ENCODE measurements around the gene ZNF135. TPM values are rescaled to one million over a fixed set of nuclear protein-coding genes. Genes with fewer than 3 reads are reported as not detected.

Gene ZNF135
- polyA plus RNA-seq, 4 donors = 0.67 to 6.2 (median 1.4) TPM

GRCh38 chr19:58079792-58080191, 20.7 kb downstream of the ZNF135 start:
- H3K9me3 ChIP-seq (ENCODE audit: control insufficient read depth in 2 of 2, insufficient read depth in 1 of 2, low read depth in 1 of 2, low read length in 1 of 2) = peaks cover 0 to 85% of the 10 kb centered on the region in 2 donors
- 89 to 94% (median 92%) methylated on average over 10 of the region's 10 CpGs for WGBS, 3 donors
- H3K36me3 ChIP-seq (ENCODE audit: control insufficient read depth in 3 of 3, insufficient read depth in 2 of 3, low read depth in 1 of 3, low read length in 3 of 3) = peaks cover 0 to 13% (median 4%) of the 10 kb centered on the region in 3 donors
- H3K27ac ChIP-seq (ENCODE audit: low read depth in 1 of 3, low read length in 2 of 3) = no peak overlapping the region
- DNase-seq (no peak), FAIRE-seq (no peak)
- H3K27me3 ChIP-seq (ENCODE audit: control insufficient read depth in 3 of 3, insufficient read depth in 3 of 3, low read length in 3 of 3) = no peaks in the 10 kb centered on the region
- H3K4me3 ChIP-seq (ENCODE audit: low read depth in 1 of 3, low read length in 3 of 3) = no peak overlapping the region
- H3K4me1 ChIP-seq (ENCODE audit: control insufficient read depth in 3 of 3, insufficient read depth in 2 of 3, low read depth in 1 of 3, low read length in 2 of 3) = no peaks in the 10 kb centered on the region

DNA sequence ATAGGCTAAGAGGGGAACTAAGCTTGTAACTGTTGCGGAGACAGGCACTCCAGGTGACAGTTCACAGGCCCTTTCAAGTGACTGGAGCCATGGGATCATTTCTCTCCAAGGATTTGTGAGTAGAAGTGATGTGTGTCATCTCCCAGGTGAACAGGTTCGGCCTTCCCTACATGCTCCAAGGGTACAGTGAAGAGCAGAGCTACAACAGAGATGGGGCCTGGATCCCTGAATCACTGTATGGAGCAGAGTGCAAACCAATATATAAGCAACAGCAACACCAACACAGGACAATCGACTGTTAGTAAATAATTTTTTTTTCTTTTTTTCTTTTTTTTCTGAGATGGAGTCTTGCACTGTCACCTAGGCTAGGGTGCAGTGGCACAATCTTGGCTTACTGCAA, 23.9 kb downstream of the ZNF135 start:
- Histone ChIP-seq H3K36me3 (ENCODE audit: control insufficient read depth in 3 of 3, insufficient read depth in 2 of 3, low read depth in 1 of 3, low read length in 3 of 3) (peaks cover 0 to 45% (median 4%) of the 10 kb centered on the region in 3 donors), H3K27ac (ENCODE audit: low read depth in 1 of 3, low read length in 2 of 3) (no peak overlapping the region), H3K9me3 (ENCODE audit: control insufficient read depth in 2 of 2, insufficient read depth in 1 of 2, low read depth in 1 of 2, low read length in 1 of 2) (peaks cover 4 to 93% of the 10 kb centered on the region in 2 donors), H3K27me3 (ENCODE audit: control insufficient read depth in 3 of 3, insufficient read depth in 3 of 3, low read length in 3 of 3) (no peaks in the 10 kb centered on the region), H3K4me3 (ENCODE audit: low read depth in 1 of 3, low read length in 3 of 3) (no peak overlapping the region), H3K4me1 (ENCODE audit: control insufficient read depth in 3 of 3, insufficient read depth in 2 of 3, low read depth in 1 of 3, low read length in 2 of 3) (no peaks in the 10 kb centered on the region)
- FAIRE-seq (no peak), DNase-seq (no peak)
- WGBS, 3 donors = 94 to 97% (median 97%) methylated on average over 3 of the region's 3 CpGs

DNA sequence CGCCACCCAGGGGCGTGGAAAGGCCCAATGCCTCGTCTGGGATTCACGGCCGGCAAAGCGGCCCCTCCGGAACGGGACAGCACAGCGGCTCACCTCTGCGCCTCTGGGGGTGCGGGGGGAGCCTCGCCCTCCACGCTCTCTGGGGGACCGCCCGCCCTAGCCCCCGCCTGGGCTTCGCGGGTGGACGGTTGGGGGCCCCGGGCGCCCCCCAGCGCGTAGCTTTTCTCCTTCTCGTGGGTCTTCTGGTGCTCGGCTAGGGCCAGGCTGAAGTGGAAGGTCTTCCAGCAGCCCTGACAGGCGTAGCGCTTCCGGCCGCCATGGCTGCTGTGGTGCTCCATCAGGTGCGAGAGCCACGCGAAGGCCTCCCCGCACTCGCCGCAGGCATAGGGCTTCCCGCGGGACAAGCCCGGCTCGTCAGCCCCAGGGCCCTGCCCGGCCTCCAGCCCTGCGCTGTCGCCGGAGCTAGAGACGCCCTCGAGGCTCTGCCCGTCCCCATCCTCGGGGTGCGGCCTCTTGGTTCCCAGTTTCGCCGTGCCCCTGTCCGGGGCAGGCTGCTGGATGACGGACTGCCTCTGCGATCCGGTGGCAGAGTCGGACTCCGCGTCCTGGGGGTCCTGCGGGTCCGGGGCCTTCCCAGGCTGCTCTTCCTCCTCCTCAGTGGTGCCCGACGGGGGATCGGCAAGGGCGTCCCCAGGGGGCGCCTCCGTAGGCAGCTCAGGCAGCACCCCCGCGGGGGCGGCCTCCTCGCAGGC, 25.7 kb downstream of the ZNF135 start:
- peaks cover 6 to 94% of the 10 kb centered on the region in 2 donors for H3K9me3 ChIP-seq (ENCODE audit: control insufficient read depth in 2 of 2, insufficient read depth in 1 of 2, low read depth in 1 of 2, low read length in 1 of 2)

DNA sequence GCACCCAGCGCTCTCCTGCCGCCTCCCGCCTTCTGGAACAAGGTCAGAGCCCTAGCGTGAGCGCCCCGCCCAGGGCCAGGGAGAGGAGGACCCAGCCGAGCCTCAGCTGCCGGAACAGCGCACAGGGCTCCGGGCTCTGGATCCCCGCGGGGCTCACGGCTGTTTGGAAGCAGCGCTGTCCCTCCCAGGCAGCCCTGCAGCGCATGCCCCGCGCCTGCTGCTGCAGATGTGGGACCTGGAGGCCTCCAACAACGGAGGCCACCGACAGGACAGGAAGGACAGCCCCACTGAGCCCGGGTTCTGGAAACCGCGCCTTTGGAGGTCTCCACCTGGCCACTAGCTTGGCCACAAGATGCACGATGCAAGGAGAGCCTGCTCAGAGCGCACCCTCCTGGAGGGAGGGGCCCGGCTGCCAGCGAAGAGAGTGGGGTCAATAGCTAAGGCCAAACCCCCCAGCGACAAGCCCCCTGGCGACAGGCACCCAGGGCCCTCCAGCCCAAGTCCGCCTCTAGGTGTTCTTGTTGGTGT, 26.3 kb downstream of the ZNF135 start:
- DNase-seq = no peak
- 92 to 97% (median 95%) methylated on average over 27 to 29 of the region's 29 CpGs for WGBS, 3 donors
- H3K4me1 ChIP-seq (ENCODE audit: control insufficient read depth in 3 of 3, insufficient read depth in 2 of 3, low read depth in 1 of 3, low read length in 2 of 3) = no peaks in the 10 kb centered on the region
- no peaks in the 10 kb centered on the region for H3K27me3 ChIP-seq (ENCODE audit: control insufficient read depth in 3 of 3, insufficient read depth in 3 of 3, low read length in 3 of 3)
- H3K36me3 ChIP-seq (ENCODE audit: control insufficient read depth in 3 of 3, insufficient read depth in 2 of 3, low read depth in 1 of 3, low read length in 3 of 3) = peaks cover 0 to 61% (median 4%) of the 10 kb centered on the region in 3 donors
- H3K27ac ChIP-seq (ENCODE audit: low read depth in 1 of 3, low read length in 2 of 3) = no peak overlapping the region
- no peak overlapping the region for H3K4me3 ChIP-seq (ENCODE audit: low read depth in 1 of 3, low read length in 3 of 3)
- H3K9me3 ChIP-seq (ENCODE audit: control insufficient read depth in 2 of 2, insufficient read depth in 1 of 2, low read depth in 1 of 2, low read length in 1 of 2) = peaks cover 7 to 94% of the 10 kb centered on the region in 2 donors
- FAIRE-seq = no peak

More for the DNA sequence above, 25.7 kb downstream of the ZNF135 start:
- FAIRE-seq = no peak
- Histone ChIP-seq H3K4me3 (ENCODE audit: low read depth in 1 of 3, low read length in 3 of 3) (no peak overlapping the region), H3K36me3 (ENCODE audit: control insufficient read depth in 3 of 3, insufficient read depth in 2 of 3, low read depth in 1 of 3, low read length in 3 of 3) (peaks cover 0 to 55% (median 4%) of the 10 kb centered on the region in 3 donors), H3K4me1 (ENCODE audit: control insufficient read depth in 3 of 3, insufficient read depth in 2 of 3, low read depth in 1 of 3, low read length in 2 of 3) (no peaks in the 10 kb centered on the region), H3K27ac (ENCODE audit: low read depth in 1 of 3, low read length in 2 of 3) (no peak overlapping the region), H3K27me3 (ENCODE audit: control insufficient read depth in 3 of 3, insufficient read depth in 3 of 3, low read length in 3 of 3) (no peaks in the 10 kb centered on the region)
- DNase-seq = no peak
- 97 to 98% (median 97%) methylated on average over 55 to 69 of the region's 69 CpGs for WGBS, 3 donors

- H3K36me3 ChIP-seq (ENCODE audit: control insufficient read depth in 3 of 3, insufficient read depth in 2 of 3, low read depth in 1 of 3, low read length in 3 of 3) = peaks cover 0 to 67% (median 4%) of the 10 kb centered on the region in 3 donors
- FAIRE-seq (no peak), DNase-seq (no peak)
- H3K4me1 ChIP-seq (ENCODE audit: control insufficient read depth in 3 of 3, insufficient read depth in 2 of 3, low read depth in 1 of 3, low read length in 2 of 3) = no peaks in the 10 kb centered on the region
- WGBS, 3 donors = 94 to 96% (median 95%) methylated on average over 20 to 23 of the region's 23 CpGs
- no peak overlapping the region for H3K4me3 ChIP-seq (ENCODE audit: low read depth in 1 of 3, low read length in 3 of 3)
- peaks cover 9 to 95% of the 10 kb centered on the region in 2 donors for H3K9me3 ChIP-seq (ENCODE audit: control insufficient read depth in 2 of 2, insufficient read depth in 1 of 2, low read depth in 1 of 2, low read length in 1 of 2)
- no peaks in the 10 kb centered on the region for H3K27me3 ChIP-seq (ENCODE audit: control insufficient read depth in 3 of 3, insufficient read depth in 3 of 3, low read length in 3 of 3)
- no peak overlapping the region for H3K27ac ChIP-seq (ENCODE audit: low read depth in 1 of 3, low read length in 2 of 3)
Observed at GRCh38 chr19:58086825-58087710, 28.0 kb downstream of the ZNF135 start.

DNA sequence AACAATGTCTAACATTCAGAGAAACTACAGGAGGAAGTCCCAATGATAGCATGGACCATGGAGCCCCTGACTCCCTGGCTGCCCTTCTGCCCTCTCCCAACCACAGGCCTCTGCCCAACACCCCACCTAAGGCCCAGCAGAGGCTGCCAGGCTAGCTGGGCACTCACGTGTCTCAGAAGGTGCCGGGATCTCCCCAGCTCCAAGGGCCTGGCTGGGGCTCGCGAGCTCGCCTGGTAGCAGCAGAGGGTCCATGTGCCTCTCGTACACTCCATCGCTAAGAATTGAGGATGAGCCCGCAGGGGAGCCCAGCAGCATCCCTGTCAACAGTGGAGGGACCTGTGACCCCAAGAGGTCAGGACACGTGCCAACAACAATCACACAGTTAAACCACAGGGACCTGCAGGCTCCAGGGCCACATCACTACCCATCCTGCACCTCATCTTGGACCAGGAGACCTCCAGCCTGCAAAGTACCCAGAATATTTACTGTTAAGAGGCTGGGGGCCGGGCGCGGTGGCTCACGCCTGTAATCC, 29.5 kb downstream of the ZNF135 start:
- FAIRE-seq = no peak
- no peak overlapping the region for H3K27ac ChIP-seq (ENCODE audit: low read depth in 1 of 3, low read length in 2 of 3)
- peaks cover 11 to 89% of the 10 kb centered on the region in 2 donors for H3K9me3 ChIP-seq (ENCODE audit: control insufficient read depth in 2 of 2, insufficient read depth in 1 of 2, low read depth in 1 of 2, low read length in 1 of 2)
- no peaks in the 10 kb centered on the region for H3K4me1 ChIP-seq (ENCODE audit: control insufficient read depth in 3 of 3, insufficient read depth in 2 of 3, low read depth in 1 of 3, low read length in 2 of 3)
- DNase-seq = no peak
- 97 to 98% (median 98%) methylated on average over 12 to 13 of the region's 13 CpGs for WGBS, 3 donors
- H3K4me3 ChIP-seq (ENCODE audit: low read depth in 1 of 3, low read length in 3 of 3) = no peak overlapping the region
- H3K36me3 ChIP-seq (ENCODE audit: control insufficient read depth in 3 of 3, insufficient read depth in 2 of 3, low read depth in 1 of 3, low read length in 3 of 3) = peaks cover 0 to 72% (median 4%) of the 10 kb centered on the region in 3 donors
- H3K27me3 ChIP-seq (ENCODE audit: control insufficient read depth in 3 of 3, insufficient read depth in 3 of 3, low read length in 3 of 3) = no peaks in the 10 kb centered on the region

GRCh38 chr19:58089846-58090245, 30.8 kb downstream of the ZNF135 start:
- H3K27me3 ChIP-seq (ENCODE audit: control insufficient read depth in 3 of 3, insufficient read depth in 3 of 3, low read length in 3 of 3) = no peaks in the 10 kb centered on the region
- no peaks in the 10 kb centered on the region for H3K4me1 ChIP-seq (ENCODE audit: control insufficient read depth in 3 of 3, insufficient read depth in 2 of 3, low read depth in 1 of 3, low read length in 2 of 3)
- FAIRE-seq (no peak), DNase-seq (no peak)
- no peak overlapping the region for H3K27ac ChIP-seq (ENCODE audit: low read depth in 1 of 3, low read length in 2 of 3)
- H3K36me3 ChIP-seq (ENCODE audit: control insufficient read depth in 3 of 3, insufficient read depth in 2 of 3, low read depth in 1 of 3, low read length in 3 of 3) = peaks cover 0 to 63% (median 0%) of the 10 kb centered on the region in 3 donors
- H3K9me3 ChIP-seq (ENCODE audit: control insufficient read depth in 2 of 2, insufficient read depth in 1 of 2, low read depth in 1 of 2, low read length in 1 of 2) = peaks cover 12 to 89% of the 10 kb centered on the region in 2 donors
- H3K4me3 ChIP-seq (ENCODE audit: low read depth in 1 of 3, low read length in 3 of 3) = no peak overlapping the region
- 95 to 97% (median 95%) methylated on average over 16 of the region's 16 CpGs for WGBS, 3 donors
